Esophagus muscularis mucosa (tissue), 4 donors: ENCODE measurements around the gene IGFLR1. TPM values are rescaled to one million over a fixed set of nuclear protein-coding genes. Genes with fewer than 3 reads are reported as not detected.
"Not testable (repeated sequence)": the region's sequence is repeated elsewhere in the genome, so short reads cannot be mapped to it uniquely, and the experiment has no call there.

Experiments
- DNase-seq: peaks from one replicate; pipeline ENCODE4 v3.0.0-alpha.2; 2017; ENCODE audit errors: extremely low spot score
- H3K27ac ChIP-seq, 4 donors: fragments of 200-600 bp; sonication (generic); replicated peaks in 1 of 4; 1 replicate in 3 of 4; 2 replicates in 1 of 4; pipeline ENCODE4 v1.5.1; 2016 to 2019; ENCODE audit warnings: mild to moderate bottlenecking in 1 of 4
- H3K27me3 ChIP-seq, 4 donors: fragments of 200-600 bp; sonication (generic); one replicate each; pipeline versions ENCODE4 v1.5.1 to v1.6.0; 2016 to 2019
- H3K36me3 ChIP-seq, 4 donors: fragments of 200-600 bp; sonication (generic); one replicate each; pipeline ENCODE4 v1.5.1; 2016 to 2019
- H3K4me1 ChIP-seq, 4 donors: fragments of 200-600 bp; sonication (generic); one replicate each; pipeline ENCODE4 v1.5.1; 2016 to 2019
- H3K4me3 ChIP-seq, 4 donors: fragments of 200-600 bp; sonication (generic); 1 replicate in 2 of 4; 2 replicates in 2 of 4; pipeline ENCODE4 v1.5.1; 2016 to 2019; ENCODE audit warnings: mild to moderate bottlenecking in 4 of 4, moderate library complexity in 1 of 4
- H3K9me3 ChIP-seq, 4 donors: fragments of 200-600 bp; sonication (generic); 1 replicate in 3 of 4; 2 replicates in 1 of 4; pipeline ENCODE4 v1.5.1; 2016 to 2019
- CTCF ChIP-seq, 3 experiments: fragments of 200-600 bp in 2 of 3; fragments of 450-650 bp in 1 of 3; sonication (generic) in 2 of 3; IDR thresholded peaks; one replicate each; pipeline ENCODE4 v1.5.1; 2017 to 2019; ENCODE audit warnings: antibody characterized with exemption in 3 of 3, mild to moderate bottlenecking in 2 of 3, moderate library complexity in 1 of 3
- EP300 ChIP-seq: sonication (generic); formaldehyde crosslinking; IDR thresholded peaks from one replicate; pipeline ENCODE4 v1.6.1; 2017; ENCODE audit warnings: antibody characterized with exemption
- POLR2A ChIP-seq: fragments of 450-650 bp; IDR thresholded peaks from one replicate; pipeline ENCODE4 v1.6.1; 2017; ENCODE audit warnings: antibody characterized with exemption, moderate library complexity, mild to moderate bottlenecking, low read depth
- POLR2AphosphoS5 ChIP-seq, 2 donors: sonication (generic); formaldehyde crosslinking; IDR thresholded peaks; one replicate each; pipeline ENCODE4 v1.6.1; 2017; ENCODE audit warnings: antibody characterized with exemption in 2 of 2
- WGBS: methylation state at CpG from one replicate; pipeline ENCODE4 v1.1.5; 2018; 5-methylcytosine and 5-hydroxymethylcytosine counted together
- intact Hi-C: fragments of 100-400 bp; cut with DNase I; formaldehyde crosslinking; loops from one replicate; pipeline ENCODE4 v1.15.1; 2023
- total RNA-seq, 4 donors: library from RNA; depleted of rRNA; stranded (reverse); fragments of >200 nt; gene quantifications; one replicate each; pipeline versions ENCODE4 v1.1.0 to v1.2.1, GENCODE V29; 2016

Gene IGFLR1
- total RNA-seq, 4 donors from 2014 or later = 1.7 to 8.1 (median 5.9) TPM

GRCh38 chr19:35774274-35775045, 32.2 kb upstream of the IGFLR1 start:
- intact Hi-C loops = loop anchor here (10.0 kb wide), 1 partner anchor 110 kb away; no protein-coding TSS in a partner anchor
- H3K36me3 ChIP-seq = peaks cover 0 to 19% (median 13%) of the 10 kb centered on the region in 4 donors
- H3K9me3 ChIP-seq = no peaks in the 10 kb centered on the region
- peak overlapping the region; percentile 81 to 96 (median 90) for H3K4me3 ChIP-seq
- H3K4me1 ChIP-seq = peaks cover 14 to 28% (median 20%) of the 10 kb centered on the region in 4 donors
- TF ChIP-seq POLR2A (no peak), POLR2AphosphoS5 (IDR thresholded peaks at IDR 0.05) (no peak), CTCF (IDR thresholded peaks at IDR 0.05) (no peak), EP300 (no peak)
- WGBS = 39% methylated on average over 16 of the region's 16 CpGs
- H3K27ac ChIP-seq = no peak overlapping the region
- no peak for DNase-seq
- no peaks in the 10 kb centered on the region for H3K27me3 ChIP-seq

GRCh38 chr19:35773020-35773806, 31.0 kb upstream of the IGFLR1 start:
- H3K36me3 ChIP-seq = peaks cover 0 to 14% (median 6%) of the 10 kb centered on the region in 4 donors
- TF ChIP-seq POLR2AphosphoS5 (IDR thresholded peaks at IDR 0.05) = no peak
- no peak for TF ChIP-seq POLR2A
- no peak for TF ChIP-seq CTCF (IDR thresholded peaks at IDR 0.05)
- TF ChIP-seq EP300 = no peak
- peaks cover 14 to 28% (median 22%) of the 10 kb centered on the region in 4 donors for H3K4me1 ChIP-seq
- H3K27ac ChIP-seq = no peak overlapping the region
- H3K27me3 ChIP-seq = no peaks in the 10 kb centered on the region
- no peak overlapping the region for H3K4me3 ChIP-seq
- WGBS = 60% methylated on average over 9 of the region's 9 CpGs
- no peaks in the 10 kb centered on the region for H3K9me3 ChIP-seq
- intact Hi-C loops = loop anchor here (10.0 kb wide), 1 partner anchor 112 kb away; no protein-coding TSS in a partner anchor
- no peak for DNase-seq

- Histone ChIP-seq H3K4me1 (peaks cover 14 to 30% (median 26%) of the 10 kb centered on the region in 4 donors), H3K36me3 (peaks cover 0 to 13% (median 4%) of the 10 kb centered on the region in 4 donors)
- H3K9me3 ChIP-seq, DNase-seq, H3K27ac ChIP-seq, H3K4me3 ChIP-seq, H3K27me3 ChIP-seq: not testable (repeated sequence)
- 94% methylated on average over 5 of the region's 5 CpGs for WGBS
- intact Hi-C loops = loop anchor here (10.0 kb wide), 1 partner anchor 112 kb away; no protein-coding TSS in a partner anchor
These were observed 30.1 kb upstream of the IGFLR1 start for GRCh38 chr19:35772362-35772761.

GRCh38 chr19:35768082-35768421, 25.8 kb upstream of the IGFLR1 start:
- no peaks in the 10 kb centered on the region for H3K9me3 ChIP-seq
- DNase-seq = no peak
- peaks cover 0 to 10% (median 3%) of the 10 kb centered on the region in 4 donors for H3K4me1 ChIP-seq
- WGBS = 76% methylated on average over 6 of the region's 15 CpGs
- no peak overlapping the region for H3K4me3 ChIP-seq
- no peaks in the 10 kb centered on the region for H3K27me3 ChIP-seq
- TF ChIP-seq CTCF (IDR thresholded peaks at IDR 0.05) = no peak
- TF ChIP-seq POLR2AphosphoS5 (IDR thresholded peaks at IDR 0.05) = no peak
- no peak for TF ChIP-seq POLR2A
- no peak for TF ChIP-seq EP300
- no peak overlapping the region for H3K27ac ChIP-seq
- peaks cover 16 to 55% (median 31%) of the 10 kb centered on the region in 4 donors for H3K36me3 ChIP-seq
- intact Hi-C loops = no loop called here
